B cell (primary cell): ENCODE results near the gene NLRP5. TPM values are rescaled to one million over a fixed set of nuclear protein-coding genes. Genes with fewer than 3 reads are reported as not detected.

Experiments used
- ATAC-seq: fragments of 200-7000 bp; cut with Tn5 transposase; one replicate; pipeline ENCODE4 v1.10.0; 2021; ENCODE audit warnings: low read depth, mild to moderate bottlenecking, moderate number of reproducible peaks, moderate library complexity
- CTCF ChIA-PET: fragments of 350-600 bp; sonication (Branson Sonifier 250); formaldehyde crosslinking; loops from one replicate; lab custom pipeline; 2021; ENCODE audit warnings: antibody characterized with exemption, inconsistent platforms; lab: Charles Lee
- POLR2A ChIA-PET: fragments of 350-600 bp; sonication (Branson Sonifier 250); formaldehyde crosslinking; loops from one replicate; lab custom pipeline; 2021; ENCODE audit warnings: antibody characterized with exemption; lab: Charles Lee
- DNase-seq: peaks from one replicate; pipeline ENCODE4 v3.0.0; 2013
- H2AFZ ChIP-seq: 2 replicates; pipeline ENCODE4 v1.6.1; 2012; ENCODE audit warnings: mild to moderate bottlenecking, low read depth, low read length; ENCODE audit not compliant: insufficient read depth, poor library complexity, severe bottlenecking
- H3K27ac ChIP-seq, 2 donors: 1 replicate in 1 of 2; 2 replicates in 1 of 2; pipeline ENCODE4 v1.5.1; 2012 to 2013; ENCODE audit warnings: low read length in 2 of 2, mild to moderate bottlenecking in 2 of 2, moderate library complexity in 1 of 2
- H3K27me3 ChIP-seq, 4 experiments: fragments of 200-600 bp in 1 of 4; sonication (generic) in 1 of 4; replicated peaks in 1 of 4; 1 replicate in 2 of 4; 2 replicates in 2 of 4; pipeline versions ENCODE4 v1.6.1 to v1.7.0; 2013 to 2016; ENCODE audit warnings: low read length in 3 of 4, mild to moderate bottlenecking in 2 of 4, mixed read lengths in 1 of 4, moderate library complexity in 1 of 4; ENCODE audit not compliant: insufficient read depth in 4 of 4, control insufficient read depth in 3 of 4; ENCODE audit errors: control extremely low read depth in 1 of 4
- H3K36me3 ChIP-seq, 2 experiments: replicated peaks in 1 of 2; 1 replicate in 1 of 2; 2 replicates in 1 of 2; pipeline versions ENCODE4 v1.6.1 to v1.7.1; 2013; ENCODE audit warnings: low read length in 1 of 2; ENCODE audit not compliant: insufficient read depth in 2 of 2, control insufficient read depth in 1 of 2; ENCODE audit errors: control extremely low read depth in 1 of 2, extremely low read depth in 1 of 2
- H3K4me1 ChIP-seq, 2 donors: fragments of 200-600 bp in 1 of 2; sonication (generic) in 1 of 2; 1 replicate in 1 of 2; 2 replicates in 1 of 2; pipeline versions ENCODE4 v1.5.1 to v1.6.1; 2013 to 2017; ENCODE audit warnings: low read length in 2 of 2; ENCODE audit not compliant: control insufficient read depth in 2 of 2, insufficient read depth in 2 of 2
- H3K4me2 ChIP-seq: replicated peaks from 2 replicates; pipeline ENCODE3; 2012; ENCODE audit warnings: mild to moderate bottlenecking, low read depth, low read length; ENCODE audit not compliant: poor library complexity, severe bottlenecking
- H3K4me3 ChIP-seq, 5 experiments: fragments of 200-600 bp in 1 of 5; sonication (generic) in 1 of 5; 1 replicate in 3 of 5; 2 replicates in 2 of 5; pipeline versions ENCODE4 v1.5.1 to v1.7.0; 2011 to 2016; ENCODE audit warnings: low read length in 4 of 5, mild to moderate bottlenecking in 4 of 5, low read depth in 2 of 5, control low read depth in 1 of 5, moderate library complexity in 1 of 5; ENCODE audit not compliant: insufficient read depth in 1 of 5; ENCODE audit errors: control extremely low read depth in 1 of 5, extremely low read depth in 1 of 5
- H3K79me2 ChIP-seq: fragments of 200-600 bp; sonication (generic); one replicate; pipeline ENCODE4 v1.6.0; 2016; ENCODE audit warnings: low read length; ENCODE audit not compliant: control insufficient read depth, insufficient read depth
- H3K9ac ChIP-seq: fragments of 200-600 bp; sonication (generic); 2 replicates; pipeline ENCODE4 v1.6.1; 2017; ENCODE audit warnings: mild to moderate bottlenecking, low read length, moderate library complexity
- H3K9me3 ChIP-seq, 3 donors: one replicate each; pipeline versions ENCODE4 v1.6.1 to v1.7.1; 2013; ENCODE audit warnings: low read length in 2 of 3; ENCODE audit not compliant: control insufficient read depth in 2 of 3, insufficient read depth in 1 of 3; ENCODE audit errors: control extremely low read depth in 1 of 3
- H4K20me1 ChIP-seq: 2 replicates; pipeline ENCODE4 v1.6.0; 2012; ENCODE audit warnings: mild to moderate bottlenecking, low read length; ENCODE audit not compliant: insufficient read depth, control insufficient read depth, poor library complexity, severe bottlenecking
- H3K27ac Mint-ChIP-seq: one replicate; pipeline ENCODE4 v1.8.0; 2021; ENCODE audit warnings: mixed read lengths
- H3K27me3 Mint-ChIP-seq: one replicate; pipeline ENCODE4 v1.8.0; 2021; ENCODE audit warnings: mixed read lengths
- H3K4me1 Mint-ChIP-seq: one replicate; pipeline ENCODE4 v1.8.0; 2021; ENCODE audit warnings: mixed read lengths
- H3K4me3 Mint-ChIP-seq: one replicate; pipeline ENCODE4 v1.8.0; 2021; ENCODE audit warnings: mixed read lengths
- H3K9me3 Mint-ChIP-seq: one replicate; pipeline ENCODE4 v1.8.0; 2022; ENCODE audit warnings: mixed read lengths; ENCODE audit not compliant: insufficient read depth
- EZH2 ChIP-seq: IDR thresholded peaks from 2 replicates; pipeline ENCODE4 v1.6.1; 2012; ENCODE audit warnings: borderline replicate concordance, low read depth, mild to moderate bottlenecking, moderate library complexity, low read length; ENCODE audit not compliant: insufficient read depth, poor library complexity, severe bottlenecking
- whole genome bisulfite sequencing: methylation state at CpG from one replicate; pipeline ENCODE4 v1.1.5; 2013; ENCODE audit warnings: missing lambda C conversion rate; ENCODE audit not compliant: insufficient coverage; 5-methylcytosine and 5-hydroxymethylcytosine counted together
- intact Hi-C: fragments of 100-400 bp; cut with micrococcal nuclease; formaldehyde crosslinking; loops from one replicate; pipeline ENCODE4 v1.10.0; 2022
- polyA plus RNA-seq: library from polyadenylated mRNA; depleted of rRNA; stranded (reverse); fragments of >200 nt; gene quantifications from 2 replicates; pipeline ENCODE4 v1.2.3, GENCODE V29; 2012
- total RNA-seq, 2 donors: library from RNA; stranded (reverse); fragments of 120-200 nt in 1 of 2; gene quantifications; 1 replicate in 1 of 2; 2 replicates in 1 of 2; pipeline versions ENCODE4 v1.2.3 to v1.2.4, GENCODE V29; 2013 to 2022
- TF ChIP-seq, protein P1 (sequence below): fragments of 200-600 bp; IDR thresholded peaks from one replicate; pipeline ENCODE4 v1.8.0; 2022; ENCODE audit warnings: antibody characterized with exemption, mild to moderate bottlenecking

NLRP5 gene
- total and polyA plus RNA-seq, 2 donors (not counting 1 experiment from before 2014, with no cell fraction given): not detected

- H3K27me3 Mint-ChIP-seq: no peaks in the 10 kb centered on the region
- no peak overlapping the region for H3K27ac Mint-ChIP-seq
- peaks cover 4% of the 10 kb centered on the region for H3K4me1 Mint-ChIP-seq
- Histone ChIP-seq H3K9me3 (peaks cover 0 to 6% (median 0%) of the 10 kb centered on the region in 3 donors), H3K4me2 (no peak overlapping the region), H3K4me1 (no peaks in the 10 kb centered on the region), H3K79me2 (peaks cover 69% of the 10 kb centered on the region), H3K27ac (no peak overlapping the region), H3K9ac (no peak overlapping the region), H2AFZ (no peak overlapping the region), H3K36me3 (peaks cover 0 to 39% of the 10 kb centered on the region in 2 experiments), H4K20me1 (peaks cover 84% of the 10 kb centered on the region), H3K4me3 (no peak overlapping the region), H3K27me3 (no peaks in the 10 kb centered on the region)
- H3K4me3 Mint-ChIP-seq: no peak overlapping the region
- POLR2A ChIA-PET: no interaction called here
- intact Hi-C loops: no loop called here
- DNase-seq (no peak), ATAC-seq (no peak)
- H3K9me3 Mint-ChIP-seq: no peaks in the 10 kb centered on the region
- TF ChIP-seq EZH2: no peak
- TF ChIP-seq, protein P1, sequence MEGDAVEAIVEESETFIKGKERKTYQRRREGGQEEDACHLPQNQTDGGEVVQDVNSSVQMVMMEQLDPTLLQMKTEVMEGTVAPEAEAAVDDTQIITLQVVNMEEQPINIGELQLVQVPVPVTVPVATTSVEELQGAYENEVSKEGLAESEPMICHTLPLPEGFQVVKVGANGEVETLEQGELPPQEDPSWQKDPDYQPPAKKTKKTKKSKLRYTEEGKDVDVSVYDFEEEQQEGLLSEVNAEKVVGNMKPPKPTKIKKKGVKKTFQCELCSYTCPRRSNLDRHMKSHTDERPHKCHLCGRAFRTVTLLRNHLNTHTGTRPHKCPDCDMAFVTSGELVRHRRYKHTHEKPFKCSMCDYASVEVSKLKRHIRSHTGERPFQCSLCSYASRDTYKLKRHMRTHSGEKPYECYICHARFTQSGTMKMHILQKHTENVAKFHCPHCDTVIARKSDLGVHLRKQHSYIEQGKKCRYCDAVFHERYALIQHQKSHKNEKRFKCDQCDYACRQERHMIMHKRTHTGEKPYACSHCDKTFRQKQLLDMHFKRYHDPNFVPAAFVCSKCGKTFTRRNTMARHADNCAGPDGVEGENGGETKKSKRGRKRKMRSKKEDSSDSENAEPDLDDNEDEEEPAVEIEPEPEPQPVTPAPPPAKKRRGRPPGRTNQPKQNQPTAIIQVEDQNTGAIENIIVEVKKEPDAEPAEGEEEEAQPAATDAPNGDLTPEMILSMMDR: no peak
- CTCF ChIA-PET: interaction anchor here (1.1 to 1.9 kb wide), 2 partner anchors 16 to 18 kb away, joined by 3 to 7 read pairs; no protein-coding TSS in a partner anchor
- WGBS: 97% methylated on average over 10 of the region's 13 CpGs
Observed at GRCh38 chr19:56096665-56097064, 110.1 kb downstream of the NLRP5 start.

DNA sequence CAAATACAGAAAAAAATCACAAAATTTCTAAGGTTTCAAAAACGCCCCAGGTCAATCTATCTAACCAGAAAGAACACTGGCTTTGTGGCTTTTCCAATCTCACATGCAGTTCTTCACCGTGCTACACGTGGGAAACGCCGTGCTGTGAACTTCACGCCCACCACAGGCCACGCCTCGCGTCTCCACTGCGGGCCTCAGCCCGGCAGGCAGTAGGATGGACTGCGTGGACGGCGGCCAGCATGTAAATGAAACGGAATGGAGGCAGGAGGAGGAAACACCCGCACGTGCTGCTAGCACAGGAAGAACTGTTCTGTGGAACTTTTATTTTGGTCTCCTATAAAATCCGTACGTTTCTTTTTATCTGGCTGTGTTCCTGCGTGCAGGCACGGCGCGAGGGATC, 110.7 kb downstream of the NLRP5 start:
- H2AFZ ChIP-seq: no peak overlapping the region
- H3K4me3 Mint-ChIP-seq: no peak overlapping the region
- no peak for ATAC-seq
- peaks cover 4% of the 10 kb centered on the region for H3K4me1 Mint-ChIP-seq
- H3K36me3 ChIP-seq: peaks cover 0 to 46% of the 10 kb centered on the region in 2 experiments
- no peak overlapping the region for H3K9ac ChIP-seq
- H3K27ac Mint-ChIP-seq: no peak overlapping the region
- POLR2A ChIA-PET: no interaction called here
- no peak overlapping the region for H3K4me3 ChIP-seq
- no peak overlapping the region for H3K27ac ChIP-seq
- TF ChIP-seq, protein P1: no peak
- TF ChIP-seq EZH2: no peak
- H4K20me1 ChIP-seq: peaks cover 84% of the 10 kb centered on the region
- CTCF ChIA-PET: interaction anchor here (1.4 kb wide), 2 partner anchors 16 to 236 kb away, joined by 3 read pairs; no protein-coding TSS in a partner anchor
- H3K9me3 Mint-ChIP-seq: no peaks in the 10 kb centered on the region
- H3K9me3 ChIP-seq: peaks cover 0 to 3% (median 0%) of the 10 kb centered on the region in 3 donors
- no peaks in the 10 kb centered on the region for H3K27me3 ChIP-seq
- DNase-seq: no peak
- intact Hi-C loops: no loop called here
- H3K4me2 ChIP-seq: no peak overlapping the region
- H3K79me2 ChIP-seq: peaks cover 69% of the 10 kb centered on the region
- 97% methylated on average over 20 of the region's 23 CpGs for WGBS
- H3K4me1 ChIP-seq: no peaks in the 10 kb centered on the region
- H3K27me3 Mint-ChIP-seq: no peaks in the 10 kb centered on the region
